Stimulated activated CD4-positive, alpha-beta T cell treated with anti-CD3 and anti-CD28 coated beads, TNF-alpha, amount 100 ng/mL, for 1 hour (primary cell): ENCODE measurements around the gene ADORA1.

ENCODE experiments used
- DNase-seq, 3 donors: peaks; one replicate each; pipeline ENCODE4 v3.0.0-alpha.2; 2020; ENCODE audit warnings: low read depth in 3 of 3, low spot score in 1 of 3

The ADORA1 gene

DNA sequence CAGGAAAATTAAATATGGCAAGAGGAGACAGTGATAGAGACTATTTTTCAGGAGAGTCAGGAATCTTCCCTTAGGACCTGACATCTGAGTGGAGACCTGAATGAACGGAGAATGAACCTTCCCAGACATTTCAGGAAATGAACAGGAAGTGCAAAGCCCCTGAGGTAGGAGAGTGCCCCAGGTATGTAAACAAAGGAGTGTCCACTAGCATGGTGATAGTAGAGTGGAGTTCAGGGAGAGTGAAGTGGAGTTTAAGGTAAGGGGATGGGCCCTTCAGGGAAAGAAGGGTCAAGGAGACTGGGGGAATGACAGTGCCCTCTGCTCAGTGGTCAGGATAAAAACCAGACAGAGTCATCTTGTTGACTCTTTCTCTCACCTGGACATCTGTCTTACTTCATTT is 28.8 kb downstream of the ADORA1 start:
- no peak for DNase-seq

DNA sequence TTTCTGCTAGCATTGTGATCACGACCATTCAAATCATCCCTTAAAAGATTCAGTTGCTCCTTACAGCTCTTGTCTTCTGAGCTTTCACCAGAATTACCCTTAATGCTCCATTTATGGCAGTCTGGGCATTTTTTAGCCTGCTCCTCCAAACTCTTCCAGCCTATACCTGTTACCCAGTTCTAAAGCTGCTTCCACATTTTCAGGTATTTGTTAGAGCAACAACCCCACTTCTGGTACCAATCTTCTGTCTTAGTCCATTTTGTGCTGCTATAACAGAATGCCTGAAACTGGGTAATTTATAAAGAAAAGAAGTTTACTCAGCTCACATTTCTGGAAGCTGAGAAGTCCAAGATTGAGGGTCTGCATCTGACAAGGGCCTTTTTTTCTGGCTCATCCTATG is 30.9 kb downstream of the ADORA1 start:
- DNase-seq, result no peak

DNA sequence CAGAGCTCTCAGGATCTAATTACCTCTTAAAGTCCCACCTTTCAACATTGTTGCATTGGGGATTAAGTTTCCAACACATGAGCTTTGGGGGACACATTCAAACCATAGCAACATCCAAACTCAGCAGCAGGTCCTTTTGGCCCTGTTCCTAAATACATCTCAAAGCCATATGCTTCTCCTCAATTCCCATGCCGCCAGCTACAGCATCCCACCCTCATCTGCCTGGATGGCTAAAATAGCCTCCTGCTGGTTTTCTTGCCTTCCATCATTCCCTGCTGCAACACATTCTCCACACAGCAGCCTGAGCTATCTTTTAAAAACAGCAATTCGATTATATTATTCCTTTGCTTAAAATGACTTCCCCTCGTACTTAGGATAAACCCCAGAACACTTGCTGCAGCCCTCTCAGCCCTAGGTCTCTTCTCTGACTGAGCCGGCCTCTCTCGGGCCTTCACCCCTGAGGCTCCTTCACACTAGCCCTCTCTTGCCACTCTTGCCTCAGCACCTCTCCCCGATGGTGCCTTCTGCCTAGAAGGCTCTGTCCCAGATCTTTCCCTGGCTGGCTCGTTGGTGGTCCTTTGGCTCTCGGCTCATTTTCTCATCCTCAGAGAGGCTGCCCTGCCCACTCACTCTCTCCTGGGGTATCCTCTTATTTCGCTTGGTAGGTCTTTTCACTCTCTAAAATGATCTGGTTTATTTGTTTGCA is 31.6 kb downstream of the ADORA1 start:
- DNase-seq, result no peak

DNA sequence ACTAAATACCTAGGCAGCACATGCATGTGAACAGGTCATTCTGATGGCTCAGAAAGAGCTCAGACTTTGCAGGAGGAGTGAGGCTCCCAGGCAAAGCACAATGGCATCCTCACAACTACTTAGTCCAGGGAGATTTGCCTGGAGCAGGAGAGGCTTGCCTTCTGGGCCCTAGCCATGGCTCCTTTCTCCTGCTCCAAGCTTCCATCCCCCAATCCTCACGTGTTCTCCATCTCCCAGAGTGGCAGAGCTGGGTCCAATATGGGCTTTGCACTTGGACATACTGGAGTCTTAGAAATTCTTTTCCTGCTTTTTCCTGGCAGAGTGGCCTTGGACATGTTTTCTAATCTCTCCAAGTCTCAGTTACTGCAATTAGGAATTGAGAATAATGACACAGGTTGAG is 32.3 kb downstream of the ADORA1 start:
- DNase-seq, result no peak

DNA sequence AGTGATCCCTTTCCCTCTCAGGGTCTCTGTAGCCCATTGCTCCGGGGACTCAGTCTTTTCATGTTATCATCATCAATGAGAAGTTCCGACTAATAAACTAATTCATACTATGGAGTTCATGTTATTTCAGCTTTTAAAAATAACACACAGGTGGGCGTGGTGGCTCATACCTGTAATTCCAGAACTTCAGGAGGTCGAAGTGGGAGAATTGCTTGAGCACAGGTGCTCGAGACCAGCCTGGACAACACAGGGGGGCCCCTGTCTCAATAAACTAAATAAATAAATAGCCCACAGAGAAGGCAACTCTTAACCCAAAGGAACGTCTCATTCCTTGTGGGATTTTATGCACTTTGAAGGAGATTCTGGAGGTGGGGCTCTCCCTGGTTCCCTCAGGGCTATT is 33.6 kb downstream of the ADORA1 start:
- no peak for DNase-seq

DNA sequence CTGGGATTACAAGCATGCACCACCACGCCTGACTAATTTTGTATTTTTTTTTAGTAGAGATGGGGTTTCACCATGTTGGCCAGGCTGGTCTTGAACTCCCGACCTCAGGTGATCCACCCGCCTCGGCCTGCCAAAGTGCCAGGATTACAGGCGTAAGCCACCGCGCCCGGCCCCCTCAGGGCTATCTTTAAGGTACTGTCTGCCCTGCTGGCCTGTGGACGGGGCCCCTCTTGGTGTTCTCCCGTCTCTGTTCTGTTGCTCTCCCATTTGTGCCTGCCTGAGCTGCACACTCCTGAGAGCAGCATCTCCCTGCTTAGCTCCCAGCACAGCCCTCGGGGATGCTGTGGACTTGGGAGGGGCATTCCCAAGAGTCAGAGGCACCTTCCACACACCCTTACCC is 34.2 kb downstream of the ADORA1 start:
- DNase-seq, result no peak

DNA sequence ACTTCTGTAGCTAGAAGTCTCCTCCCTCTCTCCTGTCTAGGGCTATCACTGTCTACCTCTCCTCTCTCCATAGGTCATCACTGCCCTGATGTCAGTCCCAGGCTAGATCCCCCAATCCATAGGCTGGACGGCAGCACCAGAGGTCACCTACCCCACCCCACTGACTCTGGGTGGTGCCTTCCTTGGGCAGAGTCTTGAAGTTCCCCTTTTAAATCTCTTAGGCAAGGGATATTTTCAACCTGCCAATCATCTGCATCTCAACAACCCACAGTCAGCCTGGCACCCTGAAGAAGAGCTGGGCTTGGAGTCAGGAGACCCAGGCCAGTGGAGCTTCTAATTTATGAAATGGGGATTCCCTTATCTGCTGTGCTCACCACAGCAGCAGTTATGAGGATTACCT is 34.9 kb downstream of the ADORA1 start:
- no peak for DNase-seq

DNA sequence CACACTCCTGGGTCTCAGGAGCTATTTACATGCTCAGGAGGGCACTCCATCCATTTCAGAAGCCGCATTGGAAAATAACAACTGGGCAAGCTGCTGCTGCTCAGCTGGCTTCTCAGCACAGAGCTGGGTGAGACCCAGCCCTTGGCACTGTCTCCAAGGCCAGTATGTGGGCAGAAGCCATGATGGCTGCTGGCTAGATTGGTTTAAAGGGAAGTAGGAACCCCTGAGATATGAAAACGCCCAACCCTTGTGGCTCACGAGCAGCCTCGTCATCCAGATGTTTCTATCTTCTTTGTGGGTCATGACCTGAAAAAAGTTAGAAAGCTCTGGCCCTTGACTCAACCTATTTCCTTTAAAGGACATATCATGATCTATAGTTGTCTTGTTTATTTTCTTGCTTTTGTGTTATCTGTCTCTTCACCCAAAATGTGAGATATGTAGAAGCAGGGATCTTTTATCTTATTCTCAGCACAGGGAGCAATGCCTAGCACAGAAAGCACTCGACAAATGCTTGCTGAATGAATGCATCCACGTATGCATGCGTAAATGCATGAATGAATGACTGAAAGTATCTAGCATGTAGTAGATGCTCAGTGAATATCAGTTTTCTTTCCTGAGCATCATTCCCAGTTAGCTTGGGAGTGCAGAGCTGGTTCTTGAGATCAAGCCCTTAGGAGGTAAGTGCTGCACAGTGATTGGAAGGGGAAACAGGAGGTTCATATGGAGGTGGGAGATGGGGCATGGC is 36.5 kb downstream of the ADORA1 start:
- no peak for DNase-seq

DNA sequence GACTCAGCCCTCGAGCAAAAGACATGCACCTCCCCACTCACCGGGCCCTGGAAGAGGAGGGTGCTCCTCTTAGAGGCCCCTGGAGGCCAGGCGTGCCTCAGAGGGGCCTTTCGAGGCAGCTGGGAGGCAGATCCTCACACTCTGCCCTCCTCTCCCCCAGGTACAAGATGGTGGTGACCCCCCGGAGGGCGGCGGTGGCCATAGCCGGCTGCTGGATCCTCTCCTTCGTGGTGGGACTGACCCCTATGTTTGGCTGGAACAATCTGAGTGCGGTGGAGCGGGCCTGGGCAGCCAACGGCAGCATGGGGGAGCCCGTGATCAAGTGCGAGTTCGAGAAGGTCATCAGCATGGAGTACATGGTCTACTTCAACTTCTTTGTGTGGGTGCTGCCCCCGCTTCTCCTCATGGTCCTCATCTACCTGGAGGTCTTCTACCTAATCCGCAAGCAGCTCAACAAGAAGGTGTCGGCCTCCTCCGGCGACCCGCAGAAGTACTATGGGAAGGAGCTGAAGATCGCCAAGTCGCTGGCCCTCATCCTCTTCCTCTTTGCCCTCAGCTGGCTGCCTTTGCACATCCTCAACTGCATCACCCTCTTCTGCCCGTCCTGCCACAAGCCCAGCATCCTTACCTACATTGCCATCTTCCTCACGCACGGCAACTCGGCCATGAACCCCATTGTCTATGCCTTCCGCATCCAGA is 37.7 kb downstream of the ADORA1 start:
- DNase-seq, result no peak

DNA sequence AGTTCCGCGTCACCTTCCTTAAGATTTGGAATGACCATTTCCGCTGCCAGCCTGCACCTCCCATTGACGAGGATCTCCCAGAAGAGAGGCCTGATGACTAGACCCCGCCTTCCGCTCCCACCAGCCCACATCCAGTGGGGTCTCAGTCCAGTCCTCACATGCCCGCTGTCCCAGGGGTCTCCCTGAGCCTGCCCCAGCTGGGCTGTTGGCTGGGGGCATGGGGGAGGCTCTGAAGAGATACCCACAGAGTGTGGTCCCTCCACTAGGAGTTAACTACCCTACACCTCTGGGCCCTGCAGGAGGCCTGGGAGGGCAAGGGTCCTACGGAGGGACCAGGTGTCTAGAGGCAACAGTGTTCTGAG is 38.3 kb downstream of the ADORA1 start:
- no peak for DNase-seq

DNA sequence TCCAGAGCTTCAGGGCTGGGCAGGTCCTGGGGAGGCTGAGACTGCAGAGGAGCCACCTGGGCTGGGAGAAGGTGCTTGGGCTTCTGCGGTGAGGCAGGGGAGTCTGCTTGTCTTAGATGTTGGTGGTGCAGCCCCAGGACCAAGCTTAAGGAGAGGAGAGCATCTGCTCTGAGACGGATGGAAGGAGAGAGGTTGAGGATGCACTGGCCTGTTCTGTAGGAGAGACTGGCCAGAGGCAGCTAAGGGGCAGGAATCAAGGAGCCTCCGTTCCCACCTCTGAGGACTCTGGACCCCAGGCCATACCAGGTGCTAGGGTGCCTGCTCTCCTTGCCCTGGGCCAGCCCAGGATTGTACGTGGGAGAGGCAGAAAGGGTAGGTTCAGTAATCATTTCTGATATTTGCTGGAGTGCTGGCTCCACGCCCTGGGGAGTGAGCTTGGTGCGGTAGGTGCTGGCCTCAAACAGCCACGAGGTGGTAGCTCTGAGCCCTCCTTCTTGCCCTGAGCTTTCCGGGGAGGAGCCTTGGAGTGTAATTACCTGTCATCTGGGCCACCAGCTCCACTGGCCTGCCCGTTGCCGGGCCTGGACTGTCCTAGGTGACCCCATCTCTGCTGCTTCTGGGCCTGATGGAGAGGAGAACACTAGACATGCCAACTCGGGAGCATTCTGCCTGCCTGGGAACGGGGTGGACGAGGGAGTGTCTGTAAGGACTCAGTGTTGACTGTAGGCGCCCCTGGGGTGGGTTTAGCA is 38.8 kb downstream of the ADORA1 start:
- DNase-seq, result no peak

DNA sequence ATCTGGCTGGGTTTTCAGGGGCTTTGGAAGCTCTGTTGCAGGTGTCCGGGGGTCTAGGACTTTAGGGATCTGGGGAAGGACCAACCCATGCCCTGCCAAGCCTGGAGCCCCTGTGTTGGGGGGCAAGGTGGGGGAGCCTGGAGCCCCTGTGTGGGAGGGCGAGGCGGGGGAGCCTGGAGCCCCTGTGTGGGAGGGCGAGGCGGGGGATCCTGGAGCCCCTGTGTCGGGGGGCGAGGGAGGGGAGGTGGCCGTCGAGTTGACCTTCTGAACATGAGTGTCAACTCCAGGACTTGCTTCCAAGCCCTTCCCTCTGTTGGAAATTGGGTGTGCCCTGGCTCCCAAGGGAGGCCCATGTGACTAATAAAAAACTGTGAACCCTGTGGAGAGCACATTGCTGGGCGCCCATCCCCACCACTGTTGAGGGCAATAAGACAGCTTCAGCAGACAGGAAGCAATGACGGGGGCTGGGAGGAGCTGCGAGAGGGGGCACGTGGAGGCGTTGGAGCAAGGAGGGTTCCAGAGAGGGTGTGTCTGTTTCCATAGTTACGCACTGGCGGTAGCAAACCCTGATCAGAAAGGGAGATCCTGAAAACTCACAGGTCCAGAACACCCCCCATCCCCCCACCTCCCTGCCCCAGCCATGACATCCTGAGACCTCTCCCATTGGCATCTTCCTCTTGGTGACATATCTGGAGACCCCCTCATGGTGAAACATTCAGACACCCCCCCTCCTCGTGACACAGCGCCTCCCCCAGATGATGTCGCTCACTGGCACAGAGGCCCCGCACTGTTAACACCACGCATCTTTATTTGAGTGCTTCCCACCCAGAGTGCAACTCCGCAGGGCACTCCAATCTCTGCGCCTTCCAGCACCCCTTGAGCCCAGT is 39.7 kb downstream of the ADORA1 start:
- DNase-seq, result no peak

DNA sequence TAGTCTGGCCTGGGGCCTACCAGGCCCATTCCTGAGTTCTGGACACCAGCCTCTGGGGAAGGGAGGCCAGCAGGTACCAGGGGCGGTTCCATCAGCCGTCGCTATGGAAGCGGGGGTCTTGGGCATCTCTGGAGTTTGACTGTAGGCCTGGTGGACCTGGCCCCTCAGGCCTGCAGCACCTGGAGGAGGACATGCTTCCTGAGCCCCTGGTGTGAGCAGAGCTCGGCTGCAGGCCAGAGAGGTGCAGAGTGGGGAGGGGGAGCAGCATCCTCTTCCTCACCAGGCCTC is 40.3 kb downstream of the ADORA1 start:
- DNase-seq, result no peak

DNA sequence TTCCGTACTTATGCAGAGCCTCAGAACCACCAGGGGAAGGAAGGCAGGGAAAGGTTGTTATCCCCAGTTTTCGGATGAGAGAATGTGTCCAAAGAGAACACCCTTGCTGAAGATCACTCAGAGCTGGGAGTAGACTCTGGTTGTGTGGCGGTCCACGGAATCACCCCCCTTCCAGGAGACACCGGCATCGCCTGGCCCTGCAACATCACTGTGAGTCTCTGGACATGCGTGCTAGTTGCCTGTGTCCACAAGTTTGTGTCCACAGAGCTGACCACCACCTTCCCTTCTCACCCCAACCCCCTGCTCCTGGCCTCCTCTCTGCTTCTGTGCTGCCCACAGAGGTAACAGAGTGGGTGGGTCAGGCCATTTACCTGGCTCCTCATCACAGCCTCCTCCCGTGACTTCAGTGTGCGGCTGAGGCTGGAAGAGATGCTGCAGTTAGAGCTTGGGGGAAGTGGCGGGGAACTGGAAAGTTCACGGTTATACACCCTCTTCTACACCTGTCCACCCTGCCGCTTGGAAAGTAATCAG is 40.8 kb downstream of the ADORA1 start:
- DNase-seq, result no peak

DNA sequence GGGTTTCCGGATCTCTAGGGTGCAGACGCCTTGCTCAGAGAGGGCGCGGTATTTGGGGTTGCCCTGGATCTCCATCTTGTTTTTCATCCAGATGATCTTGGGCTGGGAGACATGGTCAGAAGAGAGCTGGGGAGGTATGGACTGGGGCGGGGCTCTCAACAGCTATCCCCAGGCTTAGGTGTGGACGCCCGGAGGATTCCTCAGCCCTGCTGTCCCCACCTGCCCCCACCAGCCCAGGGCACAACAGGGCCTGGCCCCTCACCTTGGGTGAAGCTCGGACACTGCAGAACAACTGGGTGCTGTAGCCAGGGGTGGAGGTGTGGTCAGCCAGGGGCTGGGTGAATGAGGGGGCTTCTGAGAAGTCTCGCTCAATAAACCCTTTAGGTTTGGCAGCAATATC is 41.5 kb downstream of the ADORA1 start:
- DNase-seq, result no peak

DNA sequence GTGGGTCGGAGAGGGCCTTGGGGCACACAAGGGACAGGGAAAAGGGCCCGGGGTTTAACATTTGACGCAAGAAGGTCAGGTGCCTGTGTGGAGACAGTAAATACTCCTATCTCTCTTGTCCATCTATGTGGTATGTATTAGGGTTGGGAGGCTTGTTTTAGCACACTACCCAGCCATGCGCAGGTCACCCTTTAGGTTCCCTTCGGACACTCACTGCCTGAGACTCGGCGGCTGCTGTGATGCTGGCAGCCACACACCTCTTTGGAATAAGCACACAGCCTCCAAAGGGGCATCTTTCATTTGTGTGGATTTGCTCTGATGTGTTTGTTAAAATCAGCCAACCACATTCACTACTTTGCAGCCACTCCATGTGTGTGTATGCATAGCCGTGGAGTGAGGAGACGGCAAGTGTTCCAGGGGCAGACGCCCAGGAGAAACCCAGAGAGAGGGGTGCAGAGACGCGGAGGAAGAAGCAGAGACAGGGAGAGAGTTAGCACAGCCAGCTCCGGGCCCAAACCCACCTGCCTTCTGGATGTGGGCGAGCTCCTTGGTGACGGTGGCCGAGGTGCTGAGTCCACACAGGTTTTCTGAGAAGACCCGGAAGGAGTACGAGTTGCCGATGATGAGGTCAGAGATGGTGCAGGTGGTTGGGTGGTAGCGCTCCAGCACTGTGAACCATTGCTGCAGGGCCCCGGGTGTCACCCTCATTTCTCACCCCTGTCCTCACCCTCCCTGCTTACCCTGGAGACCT is 42.4 kb downstream of the ADORA1 start:
- DNase-seq, result no peak

DNA sequence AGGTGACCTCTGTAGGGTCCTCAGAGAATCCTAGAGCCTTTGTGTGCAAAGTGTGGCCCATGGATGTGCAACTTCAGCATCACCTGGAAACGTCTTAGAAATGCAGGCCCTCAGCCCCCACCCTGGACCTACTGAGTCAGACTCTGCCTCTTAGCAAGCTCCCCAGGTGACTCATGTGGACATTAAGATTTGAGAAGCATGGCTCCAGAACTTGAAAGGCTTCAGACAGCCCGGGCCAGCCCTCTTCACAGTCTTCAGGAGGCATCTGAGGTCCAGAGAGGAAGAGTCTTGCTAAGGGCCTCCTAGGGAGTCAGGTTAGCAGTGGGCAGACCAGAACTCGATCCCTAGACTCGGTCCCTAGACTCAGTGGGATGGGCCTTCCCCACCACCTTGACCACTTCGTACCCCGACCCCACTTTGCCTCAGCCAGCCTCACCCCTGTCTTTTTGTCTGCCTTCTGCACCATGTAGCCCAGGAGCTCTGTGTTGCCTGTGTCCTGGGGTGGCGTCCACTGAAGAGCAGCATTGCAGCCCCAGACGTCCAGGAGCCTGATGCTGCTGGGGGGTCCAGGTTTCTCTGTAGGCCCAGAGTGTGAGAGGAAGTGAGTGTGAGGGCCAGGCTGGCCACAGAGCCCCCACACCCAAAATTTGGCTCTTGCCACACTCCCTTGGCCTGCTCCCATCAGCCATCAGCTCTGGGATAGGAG is 43.3 kb downstream of the ADORA1 start:
- DNase-seq, result no peak

DNA sequence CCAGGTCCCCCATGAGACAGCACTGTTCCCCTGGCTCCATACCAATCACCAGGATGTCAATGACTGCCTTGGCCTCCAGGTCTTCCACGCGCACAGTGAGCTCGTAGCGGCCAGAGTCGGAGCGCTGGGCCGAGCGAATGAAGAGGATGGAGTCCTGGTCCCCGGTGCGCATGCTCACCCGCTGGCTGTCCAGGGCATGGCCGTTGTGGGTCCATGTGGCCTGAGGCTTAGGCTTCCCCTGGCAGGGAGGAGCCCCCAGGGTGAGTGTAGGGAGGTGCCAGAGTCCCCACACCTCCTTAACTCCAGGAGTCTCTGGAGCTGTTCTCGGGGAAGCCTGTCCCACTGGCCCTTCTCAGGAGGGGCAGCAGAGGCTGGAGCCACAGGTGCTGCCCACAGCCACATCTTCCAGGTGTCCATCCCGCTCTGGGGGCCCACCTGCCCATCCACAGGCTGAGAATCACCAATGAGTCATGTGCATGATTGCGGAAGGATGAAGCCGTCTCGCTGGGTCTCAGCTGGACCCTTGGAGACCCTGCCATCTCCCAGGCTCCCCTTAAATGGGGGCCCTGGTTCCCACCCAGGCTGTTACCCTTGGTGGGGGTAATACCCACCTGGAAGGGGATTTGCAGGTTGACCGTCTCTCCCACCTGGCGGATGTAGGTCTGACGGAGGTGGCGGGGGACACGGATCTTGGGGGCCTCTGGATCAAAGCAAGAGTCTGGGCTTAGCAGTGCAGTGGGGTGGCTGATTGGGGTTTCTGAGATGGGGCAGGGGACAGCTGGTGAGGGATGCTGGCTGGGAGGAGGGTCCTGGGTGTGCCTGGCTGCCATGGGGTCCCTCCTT is 44.0 kb downstream of the ADORA1 start:
- no peak for DNase-seq
